K562 (cell line): Measurements from ENCODE around the gene PPP4R4. TPM values are rescaled to one million over a fixed set of nuclear protein-coding genes. Genes with fewer than 3 reads are reported as not detected.

Source experiments
- ATF4 ChIP-seq: fragments of 450-650 bp; formaldehyde crosslinking; IDR thresholded peaks from 2 replicates; pipeline ENCODE4 v1.4.0; 2022; ENCODE audit warnings: mild to moderate bottlenecking, moderate library complexity
- HNRNPUL1 ChIP-seq: fragments of 200-400 bp; formaldehyde crosslinking; IDR thresholded peaks from 2 replicates; pipeline ENCODE4 v1.6.1; 2017; ENCODE audit warnings: low read length
- MGA ChIP-seq: fragments of 450-650 bp; IDR thresholded peaks from 2 replicates; pipeline ENCODE4 v1.6.1; 2016; ENCODE audit warnings: mild to moderate bottlenecking, moderate library complexity
- SNRNP70 ChIP-seq: fragments of 200-400 bp; formaldehyde crosslinking; optimal IDR thresholded peaks from 2 replicates; pipeline ENCODE3; 2017; ENCODE audit warnings: low read depth, low read length
- ZNF589 ChIP-seq: fragments of 200-800 bp; sonication (Bioruptor generic); IDR thresholded peaks from 2 replicates; pipeline ENCODE4 v1.6.1; 2016; ENCODE audit warnings: low read depth, missing genetic modification characterization, missing compliant biosample characterization
- polyA plus RNA-seq, 8 experiments: library from polyadenylated mRNA; depleted of rRNA in 4 of 8; stranded (reverse) in 5 of 8; unstranded in 3 of 8; fragments of >200 nt; fragmentation: Nextera tagmentation in 2 of 8; fragmentation: Illumina TruSeq in 1 of 8; extraction: Ambion mirVana in 2 of 8; extraction: Trizol in 1 of 8; gene quantifications; 2 replicates each; pipeline versions ENCODE4 v1.2.1 to v1.2.3, GENCODE V29; 2011 to 2014; ENCODE audit warnings: inconsistent platforms in 1 of 8, missing spikeins in 1 of 8
- total RNA-seq, 7 experiments: library from RNA; depleted of rRNA in 6 of 7; stranded (reverse); fragments of >200 nt in 6 of 7; fragmentation: Illumina TruSeq in 2 of 7; extraction: Trizol in 2 of 7; gene quantifications; 2 replicates each; pipeline versions ENCODE4 v1.2.1 to v1.2.3, GENCODE V29; 2011 to 2021; ENCODE audit warnings: low replicate concordance in 1 of 7

The PPP4R4 gene
- total and polyA plus RNA-seq, 9 of the 15 experiments (the other 6 are each of a cell fraction or from before 2014, with no cell fraction given), result 0.11 to 0.26 TPM; not detected in 7

GRCh38 chr14:94288610-94289465 is 114.7 kb downstream of the PPP4R4 start (continued):
- TF ChIP-seq MGA (no peak), SNRNP70 (no peak), ATF4 (CRISPR knock-in tag) (no peak), ZNF589 (no peak), HNRNPUL1 (no peak)
